WTC11 (cell line): ENCODE data around the gene CCBE1.

Experiments used
- CREB1 ChIP-seq: sonication (generic); formaldehyde crosslinking; IDR thresholded peaks from 2 replicates; pipeline ENCODE4 v1.8.0; 2023; ENCODE audit warnings: mild to moderate bottlenecking, missing genetic modification reagents
- CTCF ChIP-seq: fragments of 200-600 bp; IDR thresholded peaks from 2 replicates; pipeline ENCODE4 v1.8.0; 2022; ENCODE audit warnings: antibody characterized with exemption
- FOXJ3 ChIP-seq: sonication (generic); formaldehyde crosslinking; IDR thresholded peaks from 2 replicates; pipeline ENCODE4 v1.9.0; 2021; ENCODE audit warnings: missing genetic modification reagents, mild to moderate bottlenecking, borderline replicate concordance
- NFYB ChIP-seq: sonication (generic); formaldehyde crosslinking; conservative IDR thresholded peaks from 2 replicates; pipeline ENCODE4 v1.8.0; 2022; ENCODE audit warnings: low read depth, missing genetic modification reagents
- TF ChIP-seq, protein P1 (sequence below): sonication (generic); formaldehyde crosslinking; IDR thresholded peaks from 2 replicates; pipeline ENCODE4 v1.8.0; 2023; ENCODE audit warnings: missing genetic modification reagents

DNA sequence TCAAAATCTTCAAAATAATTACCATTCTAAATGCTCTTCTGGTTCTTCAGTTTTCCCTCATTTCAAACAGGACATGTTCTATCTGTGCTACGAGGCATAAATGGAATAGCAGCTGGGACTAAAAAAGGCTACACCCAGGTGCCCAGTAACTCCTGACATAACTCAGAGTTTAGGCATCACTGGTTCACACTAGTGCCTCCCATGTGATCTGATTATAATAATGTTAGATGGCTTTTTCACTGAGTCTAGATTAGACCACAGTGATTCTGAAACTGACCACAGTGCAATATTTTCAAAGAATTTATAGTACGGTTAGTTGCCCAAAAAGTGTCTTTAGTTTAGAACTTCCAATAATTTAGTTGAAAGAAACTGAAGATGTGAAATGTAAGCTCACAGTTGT lies 123.3 kb downstream of the CCBE1 start:
- TF ChIP-seq CREB1 (CRISPR knock-in tag) (no peak), CTCF (no peak), NFYB (CRISPR knock-in tag) (no peak), FOXJ3 (CRISPR knock-in tag) (no peak)
- TF ChIP-seq, protein P1, sequence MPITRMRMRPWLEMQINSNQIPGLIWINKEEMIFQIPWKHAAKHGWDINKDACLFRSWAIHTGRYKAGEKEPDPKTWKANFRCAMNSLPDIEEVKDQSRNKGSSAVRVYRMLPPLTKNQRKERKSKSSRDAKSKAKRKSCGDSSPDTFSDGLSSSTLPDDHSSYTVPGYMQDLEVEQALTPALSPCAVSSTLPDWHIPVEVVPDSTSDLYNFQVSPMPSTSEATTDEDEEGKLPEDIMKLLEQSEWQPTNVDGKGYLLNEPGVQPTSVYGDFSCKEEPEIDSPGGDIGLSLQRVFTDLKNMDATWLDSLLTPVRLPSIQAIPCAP: no peak
